ENCODE measurements around the gene KRTDAP.

- TF ChIP-seq POLR2AphosphoS5 (IDR thresholded peaks at IDR 0.05; ENCODE audit: low read depth), result no peak
- TF ChIP-seq, protein P1, sequence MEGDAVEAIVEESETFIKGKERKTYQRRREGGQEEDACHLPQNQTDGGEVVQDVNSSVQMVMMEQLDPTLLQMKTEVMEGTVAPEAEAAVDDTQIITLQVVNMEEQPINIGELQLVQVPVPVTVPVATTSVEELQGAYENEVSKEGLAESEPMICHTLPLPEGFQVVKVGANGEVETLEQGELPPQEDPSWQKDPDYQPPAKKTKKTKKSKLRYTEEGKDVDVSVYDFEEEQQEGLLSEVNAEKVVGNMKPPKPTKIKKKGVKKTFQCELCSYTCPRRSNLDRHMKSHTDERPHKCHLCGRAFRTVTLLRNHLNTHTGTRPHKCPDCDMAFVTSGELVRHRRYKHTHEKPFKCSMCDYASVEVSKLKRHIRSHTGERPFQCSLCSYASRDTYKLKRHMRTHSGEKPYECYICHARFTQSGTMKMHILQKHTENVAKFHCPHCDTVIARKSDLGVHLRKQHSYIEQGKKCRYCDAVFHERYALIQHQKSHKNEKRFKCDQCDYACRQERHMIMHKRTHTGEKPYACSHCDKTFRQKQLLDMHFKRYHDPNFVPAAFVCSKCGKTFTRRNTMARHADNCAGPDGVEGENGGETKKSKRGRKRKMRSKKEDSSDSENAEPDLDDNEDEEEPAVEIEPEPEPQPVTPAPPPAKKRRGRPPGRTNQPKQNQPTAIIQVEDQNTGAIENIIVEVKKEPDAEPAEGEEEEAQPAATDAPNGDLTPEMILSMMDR (IDR thresholded peaks at IDR 0.05; ENCODE audit: insufficient read depth, low read length), result no peak
- TF ChIP-seq, protein P2, sequence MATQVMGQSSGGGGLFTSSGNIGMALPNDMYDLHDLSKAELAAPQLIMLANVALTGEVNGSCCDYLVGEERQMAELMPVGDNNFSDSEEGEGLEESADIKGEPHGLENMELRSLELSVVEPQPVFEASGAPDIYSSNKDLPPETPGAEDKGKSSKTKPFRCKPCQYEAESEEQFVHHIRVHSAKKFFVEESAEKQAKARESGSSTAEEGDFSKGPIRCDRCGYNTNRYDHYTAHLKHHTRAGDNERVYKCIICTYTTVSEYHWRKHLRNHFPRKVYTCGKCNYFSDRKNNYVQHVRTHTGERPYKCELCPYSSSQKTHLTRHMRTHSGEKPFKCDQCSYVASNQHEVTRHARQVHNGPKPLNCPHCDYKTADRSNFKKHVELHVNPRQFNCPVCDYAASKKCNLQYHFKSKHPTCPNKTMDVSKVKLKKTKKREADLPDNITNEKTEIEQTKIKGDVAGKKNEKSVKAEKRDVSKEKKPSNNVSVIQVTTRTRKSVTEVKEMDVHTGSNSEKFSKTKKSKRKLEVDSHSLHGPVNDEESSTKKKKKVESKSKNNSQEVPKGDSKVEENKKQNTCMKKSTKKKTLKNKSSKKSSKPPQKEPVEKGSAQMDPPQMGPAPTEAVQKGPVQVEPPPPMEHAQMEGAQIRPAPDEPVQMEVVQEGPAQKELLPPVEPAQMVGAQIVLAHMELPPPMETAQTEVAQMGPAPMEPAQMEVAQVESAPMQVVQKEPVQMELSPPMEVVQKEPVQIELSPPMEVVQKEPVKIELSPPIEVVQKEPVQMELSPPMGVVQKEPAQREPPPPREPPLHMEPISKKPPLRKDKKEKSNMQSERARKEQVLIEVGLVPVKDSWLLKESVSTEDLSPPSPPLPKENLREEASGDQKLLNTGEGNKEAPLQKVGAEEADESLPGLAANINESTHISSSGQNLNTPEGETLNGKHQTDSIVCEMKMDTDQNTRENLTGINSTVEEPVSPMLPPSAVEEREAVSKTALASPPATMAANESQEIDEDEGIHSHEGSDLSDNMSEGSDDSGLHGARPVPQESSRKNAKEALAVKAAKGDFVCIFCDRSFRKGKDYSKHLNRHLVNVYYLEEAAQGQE (IDR thresholded peaks at IDR 0.05; ENCODE audit: insufficient replicate concordance, low read depth), result no peak
- no peak for TF ChIP-seq GABPA (IDR thresholded peaks at IDR 0.05; ENCODE audit: low read depth)
- TF ChIP-seq SPI1 (IDR thresholded peaks at IDR 0.05; ENCODE audit: borderline replicate concordance, low read depth), result no peak
Measured at GRCh38 chr19:35438096-35438495, 52.2 kb downstream of the KRTDAP start.
